Superior temporal gyrus (tissue), 1 donor: Measurements from ENCODE around the gene ACVR1C.
"Not testable (repeated sequence)": the region's sequence is repeated elsewhere in the genome, so short reads cannot be mapped to it uniquely, and the experiment has no call there.

Source experiments
- DNase-seq: peaks from one replicate; pipeline ENCODE4 v3.0.0-alpha.2; 2016; ENCODE audit errors: extremely low spot score

ACVR1C gene

GRCh38 chr2:157574165-157574564 is 54.5 kb downstream of the ACVR1C start:
- DNase-seq, result no peak

DNA sequence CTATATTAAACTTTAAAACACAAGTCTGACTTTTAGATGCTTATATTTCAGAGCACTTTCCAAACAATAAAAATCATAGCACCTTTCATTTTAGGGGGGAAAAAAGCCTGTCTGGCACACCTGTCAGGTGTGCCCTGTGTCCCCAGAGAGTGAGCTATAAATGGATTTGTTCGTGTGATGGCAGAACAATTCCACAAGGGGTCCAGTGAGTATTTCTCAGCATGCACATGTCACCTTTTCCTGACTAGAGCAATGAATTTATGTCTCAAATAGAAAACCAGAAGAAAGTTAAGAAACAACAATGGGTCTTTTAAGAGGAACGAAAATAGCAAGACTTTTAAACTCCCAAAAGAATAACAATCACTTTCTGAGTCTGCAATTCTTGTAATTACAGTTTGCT is 55.9 kb downstream of the ACVR1C start:
- DNase-seq, result no peak

DNA sequence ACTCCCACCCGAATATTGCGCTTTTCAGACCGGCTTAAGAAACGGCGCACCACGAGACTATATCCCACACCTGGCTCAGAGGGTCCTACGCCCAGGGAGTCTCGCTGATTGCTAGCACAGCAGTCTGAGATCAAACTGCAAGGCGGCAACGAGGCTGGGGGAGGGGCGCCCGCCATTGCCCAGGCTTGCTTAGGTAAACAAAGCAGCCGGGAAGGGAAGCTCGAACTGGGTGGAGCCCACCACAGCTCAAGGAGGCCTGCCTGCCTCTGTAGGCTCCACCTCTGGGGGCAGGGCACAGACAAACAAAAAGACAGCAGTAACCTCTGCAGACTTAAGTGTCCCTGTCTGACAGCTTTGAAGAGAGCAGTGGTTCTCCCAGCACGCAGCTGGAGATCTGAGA is 62.0 kb downstream of the ACVR1C start:
- not testable (repeated sequence) for DNase-seq

- DNase-seq, result not testable (repeated sequence)
Observed at GRCh38 chr2:157566113-157566512, 62.6 kb downstream of the ACVR1C start.

GRCh38 chr2:157565550-157565949 is 63.1 kb downstream of the ACVR1C start:
- DNase-seq, result no peak

GRCh38 chr2:157559890-157560289 is 68.8 kb downstream of the ACVR1C start:
- no peak for DNase-seq

- no peak for DNase-seq
Observed at GRCh38 chr2:157559461-157559860, 69.2 kb downstream of the ACVR1C start.

DNA sequence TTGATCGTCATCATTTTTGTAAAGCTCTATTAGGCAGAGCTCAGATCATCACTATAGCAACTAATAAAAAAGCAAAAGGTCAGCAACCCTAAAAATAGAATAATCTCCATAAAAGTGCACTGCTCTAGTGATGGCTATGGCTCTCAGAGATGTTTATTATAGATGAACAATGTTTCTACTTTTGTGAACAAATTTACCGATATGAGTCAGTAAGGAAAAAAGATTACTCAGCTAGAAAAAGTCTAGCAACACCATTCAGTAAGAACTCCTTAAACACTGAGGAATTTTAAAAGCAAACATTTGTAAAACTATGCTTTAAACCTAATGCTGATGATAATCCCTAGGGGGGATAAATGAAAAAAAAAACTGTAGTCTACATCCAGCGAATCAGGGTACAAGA is 69.6 kb downstream of the ACVR1C start:
- DNase-seq, result no peak

DNA sequence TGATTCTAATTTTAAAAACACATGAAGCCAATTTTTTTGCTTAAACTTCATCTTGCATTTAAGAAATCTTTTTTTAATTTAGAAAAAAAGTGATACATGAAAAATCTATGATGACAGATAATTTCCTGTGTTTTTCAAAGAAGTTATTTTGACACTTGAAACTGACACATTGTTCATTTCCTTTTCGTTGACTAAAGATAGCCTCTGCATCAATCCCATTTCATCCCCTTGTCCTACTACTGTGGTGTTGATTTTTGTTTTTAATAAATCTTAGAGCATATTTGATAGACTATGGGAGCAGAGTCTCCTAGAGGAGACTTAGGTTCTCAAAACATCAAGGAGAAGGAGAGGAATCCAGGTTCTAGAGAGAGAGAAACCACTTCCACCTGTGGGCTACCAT is 70.9 kb downstream of the ACVR1C start:
- no peak for DNase-seq

GRCh38 chr2:157540102-157540501 is 88.6 kb downstream of the ACVR1C start:
- DNase-seq, result no peak

DNA sequence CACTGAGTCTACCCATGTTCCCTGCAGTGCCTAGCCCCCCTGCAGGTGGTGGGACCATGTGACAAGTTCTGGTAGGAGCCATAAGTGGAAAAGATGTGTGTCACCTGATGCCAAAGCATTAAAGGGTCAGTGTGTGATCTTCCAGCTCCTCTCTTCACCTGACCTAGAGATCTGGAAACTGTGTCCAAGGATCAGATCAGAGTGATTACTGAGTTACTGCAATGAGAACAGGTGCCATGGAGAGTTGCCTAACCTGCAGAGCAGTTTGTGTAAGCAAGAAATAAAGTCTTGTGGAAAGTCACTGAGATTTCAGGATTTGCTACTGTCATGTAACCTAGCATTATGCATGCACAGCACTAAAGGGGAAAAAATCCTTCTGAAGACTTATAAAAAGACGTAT is 90.6 kb downstream of the ACVR1C start:
- no peak for DNase-seq

DNA sequence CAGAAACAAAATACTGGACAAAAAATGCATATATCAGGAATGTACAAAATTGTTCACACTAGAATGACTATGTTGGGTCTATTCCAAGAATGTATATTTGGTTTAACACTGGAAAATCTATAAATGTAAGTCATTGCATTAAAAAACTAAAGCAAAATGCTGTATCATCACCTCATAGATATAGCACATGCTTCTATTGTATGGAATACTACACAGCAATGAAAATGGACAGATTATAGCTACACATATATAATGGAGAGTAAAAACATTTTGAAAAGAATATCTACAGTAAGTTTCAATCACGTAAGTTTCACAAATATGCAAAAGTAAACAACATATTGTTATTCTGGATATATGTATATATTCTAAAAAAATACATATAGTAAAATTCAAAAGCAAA is 91.8 kb downstream of the ACVR1C start:
- DNase-seq, result no peak

- DNase-seq, result no peak
Observed at GRCh38 chr2:157528963-157529751, 99.5 kb downstream of the ACVR1C start.

DNA sequence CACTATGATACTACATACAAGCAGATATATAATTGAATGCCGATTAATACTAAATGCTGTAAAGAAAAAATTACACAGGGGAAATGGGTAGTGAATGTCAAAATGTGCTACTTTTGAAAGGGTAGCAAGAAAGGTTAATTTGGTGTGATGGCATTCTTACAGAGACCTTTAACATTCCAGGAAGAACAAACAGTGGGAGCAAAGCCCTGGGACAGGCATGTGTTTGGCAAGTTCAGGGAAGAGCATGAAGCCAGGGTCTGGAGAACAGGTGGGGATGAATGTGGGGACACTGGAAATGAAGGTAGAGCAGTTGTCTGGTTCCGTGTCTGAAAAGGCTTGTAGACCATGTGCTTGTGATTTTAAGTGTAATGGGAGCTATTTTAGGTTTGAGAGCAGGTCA is 102.6 kb downstream of the ACVR1C start:
- DNase-seq, result no peak

DNA sequence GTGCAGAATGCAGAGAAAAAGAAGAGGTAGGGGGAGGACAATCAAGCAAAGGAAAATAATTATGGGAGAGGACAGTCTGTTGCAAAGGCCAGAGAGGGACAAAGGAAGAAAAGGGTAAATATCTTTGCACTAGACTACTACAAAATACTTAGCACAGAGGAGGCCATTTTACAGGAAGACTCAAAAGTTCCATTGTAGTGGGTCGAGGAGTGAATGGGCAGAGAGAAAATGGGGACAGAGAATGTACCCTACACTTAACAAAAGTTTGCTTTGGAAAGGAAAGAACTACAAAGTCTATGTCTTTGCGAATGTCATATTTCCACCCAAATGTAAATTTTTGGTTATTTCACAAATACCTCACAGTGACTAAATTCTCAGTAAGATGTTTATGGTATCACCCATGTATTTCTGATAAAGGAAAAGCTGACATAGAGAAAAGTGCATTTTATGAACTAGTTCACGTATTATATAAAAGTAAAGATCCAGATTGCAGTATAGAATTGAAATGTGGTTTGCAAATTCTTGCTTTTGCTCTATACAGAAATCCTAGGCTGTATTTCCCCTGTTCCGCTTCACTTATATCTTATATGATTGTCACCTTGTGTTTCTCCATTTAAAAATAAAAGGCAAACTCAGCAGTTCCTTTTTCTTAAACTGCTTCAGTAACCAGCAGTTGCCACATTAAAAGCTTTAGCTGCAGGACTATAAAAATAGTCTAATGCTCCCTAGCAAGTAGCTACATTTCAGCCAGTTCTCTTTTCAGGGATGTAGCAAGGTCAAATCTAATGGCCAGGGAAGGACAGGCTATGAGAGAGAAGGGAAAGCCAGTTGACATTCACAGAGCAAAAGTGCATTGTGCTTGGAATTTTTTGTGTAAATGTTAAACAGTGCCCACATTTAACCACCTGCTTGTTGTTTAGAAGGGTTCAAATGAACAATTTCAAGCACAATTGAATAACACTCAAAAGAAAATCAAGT is 105.1 kb downstream of the ACVR1C start:
- no peak for DNase-seq

DNA sequence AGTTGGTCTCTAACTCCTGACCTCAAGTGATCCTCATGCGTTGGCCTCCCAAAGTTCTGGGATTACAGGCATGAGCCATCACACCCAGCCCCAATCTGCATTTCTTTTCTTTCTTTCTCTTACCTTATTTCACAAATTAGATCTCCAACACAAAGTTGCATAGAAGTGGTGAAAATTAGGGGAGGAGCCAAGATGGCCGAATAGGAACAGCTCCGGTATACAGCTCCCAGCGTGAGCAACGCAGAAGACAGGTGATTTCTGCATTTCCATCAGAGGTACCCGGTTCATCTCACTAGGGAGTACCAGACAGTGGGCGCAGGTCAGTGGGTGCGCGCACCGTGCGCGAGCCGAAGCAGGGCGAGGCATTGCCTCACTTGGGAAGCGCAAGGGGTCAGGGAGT is 113.7 kb downstream of the ACVR1C start:
- not testable (repeated sequence) for DNase-seq

DNA sequence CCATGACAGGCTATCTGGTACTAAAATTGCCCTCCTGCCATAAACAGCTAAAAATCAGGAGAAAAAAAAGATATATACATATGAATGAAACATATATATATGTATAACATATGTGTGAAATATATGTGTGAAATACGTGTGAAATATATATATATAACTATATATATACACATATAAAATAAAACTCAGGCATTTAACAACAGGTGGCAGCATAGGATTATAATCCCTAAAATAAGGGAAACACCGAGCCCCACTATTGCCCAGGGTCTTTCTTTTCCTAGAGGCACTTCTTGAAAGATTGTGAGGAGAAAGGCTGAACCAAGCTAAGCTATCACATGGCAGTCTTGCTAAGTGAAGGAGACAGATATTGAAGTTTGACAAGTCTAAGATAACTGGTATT is 118.9 kb downstream of the ACVR1C start:
- peak; percentile 51 for DNase-seq

DNA sequence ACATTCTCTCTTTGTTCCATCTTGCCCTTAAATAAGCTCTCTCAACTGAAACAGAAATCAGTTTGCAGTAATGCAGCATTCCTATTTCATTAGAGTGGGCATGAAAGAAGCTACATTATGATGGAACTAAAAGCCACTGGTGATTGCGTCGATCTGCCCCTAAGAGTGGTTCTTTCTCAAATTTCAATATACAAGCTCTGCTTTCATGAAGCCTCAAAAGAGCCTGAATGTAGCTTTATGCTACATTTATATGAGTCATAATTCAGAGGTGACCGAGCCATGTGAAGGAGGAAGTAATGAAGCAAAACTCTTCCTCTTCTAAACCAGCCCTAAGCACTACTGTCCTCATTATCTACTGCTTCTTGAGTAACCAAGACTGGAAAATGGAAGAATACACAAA is 120.0 kb downstream of the ACVR1C start:
- no peak for DNase-seq

DNA sequence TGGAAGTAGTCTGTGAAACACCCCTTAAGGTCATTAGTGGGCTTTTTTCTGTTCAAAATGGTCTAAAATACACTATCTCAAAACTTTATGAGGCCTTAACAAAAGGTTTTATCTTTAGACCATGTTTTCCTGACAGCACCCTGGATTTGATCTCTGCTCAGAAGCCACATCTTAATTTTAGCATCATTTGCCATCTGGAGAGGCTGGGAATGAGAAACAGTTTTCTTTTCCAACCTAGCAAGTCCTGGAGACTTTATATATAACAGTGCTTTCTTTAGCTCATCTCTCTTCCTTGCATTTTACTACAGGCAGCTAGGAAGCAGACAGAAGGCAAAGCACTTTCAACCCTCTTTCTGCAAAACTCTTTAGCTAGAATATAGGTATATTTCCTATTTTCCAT is 122.1 kb downstream of the ACVR1C start:
- DNase-seq, result no peak

GRCh38 chr2:157504623-157505022 is 124.0 kb downstream of the ACVR1C start:
- DNase-seq, result no peak

- no peak for DNase-seq
Observed at GRCh38 chr2:157501026-157501425, 127.6 kb downstream of the ACVR1C start.

DNA sequence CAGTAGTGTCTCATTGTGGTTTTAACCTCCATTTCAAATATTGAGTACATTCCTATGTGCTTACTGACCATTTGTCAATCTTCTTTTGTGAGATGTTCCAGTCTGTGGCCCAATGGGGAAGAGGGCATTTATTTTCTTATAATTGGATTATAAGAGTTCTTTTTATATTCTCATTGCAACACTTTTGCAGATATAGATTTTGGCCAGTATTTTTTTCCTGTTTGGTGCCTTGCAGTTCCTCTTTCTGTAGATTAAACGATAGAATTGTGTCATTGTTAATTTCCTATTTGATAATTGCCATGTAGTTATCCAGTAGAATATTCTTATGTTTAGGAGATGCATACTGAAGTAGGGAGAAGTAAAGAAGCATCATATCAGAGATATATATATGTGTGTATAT is 128.3 kb downstream of the ACVR1C start:
- no peak for DNase-seq

GRCh38 chr2:157498483-157498882 is 130.2 kb downstream of the ACVR1C start:
- no peak for DNase-seq
